GM19395 (cell line): ENCODE results near the gene AIPL1.

ENCODE experiments used
- ATAC-seq: cut with Tn5 transposase; IDR thresholded peaks from one replicate; pipeline ENCODE4 v1.9.1; 2021; ENCODE audit warnings: mild to moderate bottlenecking, moderate library complexity; ENCODE audit not compliant: unreplicated experiment

AIPL1 gene

GRCh38 chr17:6423931-6424330, 11.0 kb downstream of the AIPL1 start:
- no peak for ATAC-seq

- ATAC-seq = no peak
These were observed 12.2 kb downstream of the AIPL1 start for GRCh38 chr17:6422654-6423241.

GRCh38 chr17:6421700-6422604, 13.0 kb downstream of the AIPL1 start:
- ATAC-seq = no peak

- no peak for ATAC-seq
These were observed 14.7 kb downstream of the AIPL1 start for GRCh38 chr17:6420173-6420641.

- no peak for ATAC-seq
These were observed 19.3 kb downstream of the AIPL1 start for GRCh38 chr17:6415616-6416015.

GRCh38 chr17:6413065-6413464, 21.9 kb downstream of the AIPL1 start:
- ATAC-seq = no peak

GRCh38 chr17:6408735-6409134, 26.2 kb downstream of the AIPL1 start:
- no peak for ATAC-seq

GRCh38 chr17:6408276-6408675, 26.6 kb downstream of the AIPL1 start:
- ATAC-seq = no peak

- ATAC-seq = no peak
These were observed 32.7 kb downstream of the AIPL1 start for GRCh38 chr17:6402258-6402657.

GRCh38 chr17:6398955-6399354, 36.0 kb downstream of the AIPL1 start:
- no peak for ATAC-seq

GRCh38 chr17:6394055-6394606, 40.8 kb downstream of the AIPL1 start:
- no peak for ATAC-seq

GRCh38 chr17:6393351-6393952, 41.5 kb downstream of the AIPL1 start:
- ATAC-seq = no peak

- no peak for ATAC-seq
These were observed 42.1 kb downstream of the AIPL1 start for GRCh38 chr17:6392609-6393350.

GRCh38 chr17:6388416-6388815, 46.5 kb downstream of the AIPL1 start:
- no peak for ATAC-seq

- no peak for ATAC-seq
These were observed 47.1 kb downstream of the AIPL1 start for GRCh38 chr17:6387858-6388257.

GRCh38 chr17:6387442-6387841, 47.5 kb downstream of the AIPL1 start:
- ATAC-seq = no peak

- ATAC-seq = no peak
These were observed 48.8 kb downstream of the AIPL1 start for GRCh38 chr17:6386041-6386630.

GRCh38 chr17:6384481-6384880, 50.4 kb downstream of the AIPL1 start:
- ATAC-seq = no peak

- ATAC-seq = no peak
These were observed 53.1 kb downstream of the AIPL1 start for GRCh38 chr17:6381526-6382465.
